GM18526 (cell line): Measurements from ENCODE around the gene TANGO6.

Source experiments
- POLR2A ChIP-seq: IDR thresholded peaks from 3 replicates; pipeline ENCODE4 v1.6.1; 2011; ENCODE audit not compliant: insufficient read length; ENCODE audit errors: extremely low read depth

Gene TANGO6

GRCh38 chr16:69114346-69114975 is 271.1 kb downstream of the TANGO6 start:
- no peak for TF ChIP-seq POLR2A

DNA sequence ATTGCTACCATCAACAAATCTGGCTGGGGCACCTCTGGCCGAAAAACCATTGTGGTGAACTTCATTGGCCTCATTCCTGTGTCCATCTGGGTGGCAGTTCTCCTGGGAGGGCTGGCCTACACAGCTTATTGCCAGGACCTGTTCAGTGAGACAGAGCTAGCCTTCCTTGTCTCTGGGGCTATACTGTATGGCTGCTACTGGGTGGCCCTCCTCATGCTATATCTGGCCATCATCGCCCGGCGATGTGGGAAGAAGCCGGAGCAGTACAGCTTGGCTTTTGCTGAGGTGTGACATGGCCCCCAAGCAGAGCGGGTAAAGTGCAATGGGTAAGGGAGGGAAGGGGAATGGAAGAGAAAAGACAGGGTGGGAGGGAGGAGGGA is 271.6 kb downstream of the TANGO6 start:
- no peak for TF ChIP-seq POLR2A

- no peak for TF ChIP-seq POLR2A
Measured at GRCh38 chr16:69115361-69115760, 272.0 kb downstream of the TANGO6 start.

DNA sequence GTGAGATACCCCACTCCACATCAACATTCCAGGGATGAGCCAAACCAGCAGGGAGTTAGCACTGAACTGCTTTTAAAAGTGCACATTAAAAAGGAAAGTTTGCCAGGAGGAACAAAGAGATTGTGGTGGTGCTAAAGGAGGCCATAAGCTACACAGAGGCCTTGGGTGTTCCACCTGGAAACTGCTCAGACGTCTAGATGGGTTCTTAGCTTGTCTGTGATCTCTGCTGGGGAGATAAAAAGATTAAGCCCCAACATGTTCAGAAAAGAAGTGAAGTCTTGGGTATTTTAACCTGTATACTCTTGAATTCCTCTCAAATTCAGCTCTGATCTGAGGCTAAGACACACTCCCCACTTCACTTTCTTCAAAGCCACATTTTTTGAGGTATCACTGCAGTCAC is 272.5 kb downstream of the TANGO6 start:
- TF ChIP-seq POLR2A = no peak

GRCh38 chr16:69116256-69116875 is 273.0 kb downstream of the TANGO6 start:
- TF ChIP-seq POLR2A = no peak

DNA sequence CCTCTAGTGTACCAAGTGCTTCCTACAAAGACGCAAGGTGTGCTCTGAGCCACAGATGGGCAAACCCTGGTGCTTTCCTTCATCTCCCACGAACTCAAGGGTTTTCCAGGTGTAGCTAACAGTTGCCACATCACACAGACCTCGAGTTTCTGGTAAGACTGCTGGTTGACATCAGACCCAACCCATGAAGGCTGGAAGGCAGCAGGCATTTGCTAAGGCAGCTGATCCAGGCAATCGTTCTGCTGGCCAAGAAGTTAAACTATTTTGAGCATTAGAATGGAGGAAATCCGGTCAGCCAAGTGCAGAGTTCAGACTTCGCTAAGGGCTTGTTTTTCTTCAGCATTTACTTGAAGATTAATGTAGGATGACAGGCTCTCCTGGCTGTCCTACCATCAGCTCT is 273.6 kb downstream of the TANGO6 start:
- no peak for TF ChIP-seq POLR2A

- no peak for TF ChIP-seq POLR2A
Measured at GRCh38 chr16:69118468-69118867, 275.1 kb downstream of the TANGO6 start.

GRCh38 chr16:69118994-69119393 is 275.7 kb downstream of the TANGO6 start:
- TF ChIP-seq POLR2A = no peak

DNA sequence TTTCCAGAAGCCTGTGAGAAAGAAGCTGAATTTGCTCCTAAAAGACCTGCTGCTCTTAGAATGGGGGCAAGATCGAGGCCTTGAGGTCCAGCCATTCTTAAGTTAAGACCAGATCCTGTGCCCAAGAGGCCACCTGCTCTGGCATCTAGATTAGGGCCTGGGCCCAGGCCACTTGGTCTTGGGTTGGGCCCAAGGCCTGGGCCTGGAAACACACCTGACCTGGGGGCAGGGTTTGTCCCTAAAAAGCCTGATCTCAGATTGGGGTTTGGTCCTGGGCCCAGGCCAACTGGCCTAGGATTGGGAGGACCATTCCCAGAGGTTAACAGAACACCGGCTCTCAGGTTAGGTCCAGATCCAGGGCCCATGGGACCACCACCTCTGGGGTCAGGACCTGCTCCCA is 276.2 kb downstream of the TANGO6 start:
- TF ChIP-seq POLR2A = no peak

DNA sequence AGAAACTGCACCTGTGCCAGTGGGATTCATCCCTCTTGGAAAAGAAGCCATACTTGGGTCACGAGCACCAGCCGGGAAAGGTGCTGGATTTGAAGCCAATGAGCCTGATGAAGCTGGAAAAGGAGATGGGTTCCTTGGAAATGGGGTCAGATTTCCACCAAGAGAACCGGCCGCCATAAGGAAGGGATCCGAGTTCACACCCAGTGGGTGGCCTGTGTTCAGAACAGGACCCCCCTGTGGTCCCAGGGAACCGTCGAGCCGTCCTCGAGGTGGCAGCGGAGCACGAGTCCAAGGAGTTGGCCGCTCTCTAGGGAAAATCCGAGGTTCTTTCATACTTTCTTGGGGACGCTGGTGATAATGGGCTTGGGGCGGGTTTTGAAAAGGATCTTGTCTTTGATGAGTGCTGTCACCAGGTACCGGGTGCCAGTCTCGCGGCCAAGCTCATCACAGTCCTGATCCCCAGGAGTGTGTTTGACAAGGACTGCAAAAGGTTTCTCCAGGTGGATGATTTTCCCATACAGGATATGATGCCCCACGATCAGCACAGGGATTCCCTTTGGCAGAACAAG is 276.8 kb downstream of the TANGO6 start:
- TF ChIP-seq POLR2A = no peak

DNA sequence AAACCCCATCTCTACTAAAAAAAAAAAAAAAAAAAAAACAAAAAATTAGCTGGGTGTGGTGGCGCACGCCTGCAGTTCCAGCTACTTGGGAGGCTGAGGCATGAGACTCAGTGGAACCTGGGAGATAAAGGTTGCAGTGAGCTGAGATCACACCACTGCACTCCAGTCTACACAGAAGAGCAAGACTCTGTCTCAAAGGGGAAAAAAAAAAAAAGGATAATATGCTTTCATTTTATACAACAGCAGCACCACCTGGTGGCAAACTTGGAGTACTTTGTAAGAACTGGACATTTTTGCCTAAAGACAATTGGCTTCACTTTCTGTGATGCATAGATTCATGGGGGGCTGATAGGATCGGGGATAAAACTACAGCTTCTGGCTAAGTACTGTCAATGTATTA is 280.6 kb downstream of the TANGO6 start:
- TF ChIP-seq POLR2A = no peak

GRCh38 chr16:69126221-69126620 is 282.9 kb downstream of the TANGO6 start:
- TF ChIP-seq POLR2A = no peak

GRCh38 chr16:69127966-69128510 is 284.7 kb downstream of the TANGO6 start:
- TF ChIP-seq POLR2A = no peak

DNA sequence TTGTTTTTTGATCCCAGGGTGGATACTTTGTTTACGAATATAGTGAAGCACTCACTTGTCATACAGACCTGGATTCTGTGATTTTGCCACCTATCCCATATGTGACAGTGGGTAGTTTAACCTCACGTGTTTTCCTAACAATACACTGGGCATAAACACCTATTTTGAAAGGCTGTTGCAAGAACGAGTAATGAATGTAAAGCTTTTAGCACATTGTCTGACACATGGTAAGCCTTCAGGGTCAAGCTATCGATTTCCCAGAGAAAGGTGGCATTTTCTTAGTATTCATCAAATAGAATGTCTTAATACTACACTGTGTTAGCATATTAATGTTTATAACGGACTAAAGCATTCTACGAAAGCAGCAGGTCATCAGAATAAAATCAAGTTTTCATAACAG is 287.1 kb downstream of the TANGO6 start:
- TF ChIP-seq POLR2A = no peak

DNA sequence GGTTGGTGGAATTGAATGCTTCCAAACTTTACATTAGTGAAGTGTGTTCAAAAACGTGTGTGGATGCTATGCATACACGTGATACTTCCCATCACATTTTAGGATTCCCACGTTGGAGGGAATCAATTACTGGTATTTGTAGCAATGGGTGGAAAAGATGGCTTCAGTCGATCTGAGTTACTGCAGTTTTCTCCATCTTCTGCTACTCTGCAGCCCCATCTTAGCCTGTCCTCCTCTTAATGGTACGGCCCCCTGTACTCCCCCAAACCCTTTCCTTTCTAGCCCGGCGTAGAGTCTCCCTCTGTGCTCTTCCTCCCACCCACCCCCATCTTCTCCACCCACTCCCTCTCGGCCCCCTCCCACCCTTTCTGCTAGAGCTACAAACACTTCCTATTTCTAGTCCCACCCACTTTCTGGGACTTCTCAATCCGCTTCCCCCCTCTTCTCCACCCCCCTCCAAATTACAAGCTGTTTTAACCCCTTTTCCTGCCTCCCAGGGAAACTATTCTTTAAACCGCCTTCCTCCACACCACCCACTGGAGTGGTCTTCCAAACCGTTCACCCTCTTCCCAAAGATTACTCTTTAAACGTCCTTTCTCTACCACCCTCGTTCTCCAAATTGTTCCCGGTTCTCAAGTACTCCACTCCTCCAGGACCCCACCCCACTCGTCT is 288.0 kb downstream of the TANGO6 start:
- no peak for TF ChIP-seq POLR2A

- TF ChIP-seq POLR2A = no peak
Measured at GRCh38 chr16:69131839-69132423, 288.6 kb downstream of the TANGO6 start.
